Breast epithelium (tissue), 4 donors: ENCODE results near the gene GPM6B. TPM values are rescaled to one million over a fixed set of nuclear protein-coding genes. Genes with fewer than 3 reads are reported as not detected.
"Not testable (repeated sequence)": the region's sequence is repeated elsewhere in the genome, so short reads cannot be mapped to it uniquely, and the experiment has no call there.

Experiments used
- DNase-seq, 2 donors: peaks; one replicate each; pipeline ENCODE4 v3.0.0-alpha.2; 2019; ENCODE audit warnings: low spot score in 2 of 2
- H3K27ac ChIP-seq, 2 donors: fragments of 200-600 bp; sonication (generic) in 1 of 2; one replicate each; pipeline ENCODE4 v1.5.1; 2016 to 2019; ENCODE audit warnings: mild to moderate bottlenecking in 1 of 2
- H3K27me3 ChIP-seq, 2 donors: fragments of 200-600 bp; sonication (generic) in 1 of 2; one replicate each; pipeline versions ENCODE4 v1.5.1 to v1.6.0; 2017 to 2019; ENCODE audit warnings: control low read depth in 1 of 2, mild to moderate bottlenecking in 1 of 2
- H3K36me3 ChIP-seq: fragments of 200-600 bp; one replicate; pipeline ENCODE4 v1.5.1; 2019
- H3K4me1 ChIP-seq, 2 donors: fragments of 200-600 bp; sonication (generic); one replicate each; pipeline ENCODE4 v1.5.1; 2016 to 2019; ENCODE audit warnings: control low read depth in 1 of 2
- H3K4me3 ChIP-seq, 3 donors: fragments of 200-600 bp; sonication (generic); 1 replicate in 2 of 3; 2 replicates in 1 of 3; pipeline ENCODE4 v1.5.1; 2016 to 2019; ENCODE audit warnings: mild to moderate bottlenecking in 3 of 3, moderate library complexity in 2 of 3
- H3K9me3 ChIP-seq, 2 donors: fragments of 200-600 bp; sonication (generic) in 1 of 2; one replicate each; pipeline ENCODE4 v1.5.1; 2016 to 2019; ENCODE audit warnings: control low read depth in 1 of 2
- CTCF ChIP-seq, 3 donors: fragments of 450-650 bp; IDR thresholded peaks; one replicate each; pipeline ENCODE4 v1.5.1; 2016 to 2017; ENCODE audit warnings: antibody characterized with exemption in 3 of 3, mild to moderate bottlenecking in 3 of 3, moderate library complexity in 3 of 3
- POLR2A ChIP-seq: fragments of 450-650 bp; IDR thresholded peaks from one replicate; pipeline ENCODE4 v1.6.1; 2016; ENCODE audit warnings: antibody characterized with exemption, mild to moderate bottlenecking, moderate library complexity
- POLR2AphosphoS5 ChIP-seq, 3 donors: sonication (generic); formaldehyde crosslinking; IDR thresholded peaks; one replicate each; pipeline ENCODE4 v1.6.1; 2017; ENCODE audit warnings: antibody characterized with exemption in 3 of 3
- intact Hi-C: fragments of 100-400 bp; cut with DNase I; formaldehyde crosslinking; loops from one replicate; pipeline ENCODE4 v1.15.1; 2023; ENCODE audit warnings: low total_unique reads
- total RNA-seq, 3 donors: library from RNA; depleted of rRNA; stranded (reverse); fragments of >200 nt; gene quantifications; one replicate each; pipeline ENCODE4 v1.1.0, GENCODE V29; 2016

GPM6B gene
- total RNA-seq, 3 donors from 2014 or later: 3.4 to 81.7 (median 35.7) TPM

DNA sequence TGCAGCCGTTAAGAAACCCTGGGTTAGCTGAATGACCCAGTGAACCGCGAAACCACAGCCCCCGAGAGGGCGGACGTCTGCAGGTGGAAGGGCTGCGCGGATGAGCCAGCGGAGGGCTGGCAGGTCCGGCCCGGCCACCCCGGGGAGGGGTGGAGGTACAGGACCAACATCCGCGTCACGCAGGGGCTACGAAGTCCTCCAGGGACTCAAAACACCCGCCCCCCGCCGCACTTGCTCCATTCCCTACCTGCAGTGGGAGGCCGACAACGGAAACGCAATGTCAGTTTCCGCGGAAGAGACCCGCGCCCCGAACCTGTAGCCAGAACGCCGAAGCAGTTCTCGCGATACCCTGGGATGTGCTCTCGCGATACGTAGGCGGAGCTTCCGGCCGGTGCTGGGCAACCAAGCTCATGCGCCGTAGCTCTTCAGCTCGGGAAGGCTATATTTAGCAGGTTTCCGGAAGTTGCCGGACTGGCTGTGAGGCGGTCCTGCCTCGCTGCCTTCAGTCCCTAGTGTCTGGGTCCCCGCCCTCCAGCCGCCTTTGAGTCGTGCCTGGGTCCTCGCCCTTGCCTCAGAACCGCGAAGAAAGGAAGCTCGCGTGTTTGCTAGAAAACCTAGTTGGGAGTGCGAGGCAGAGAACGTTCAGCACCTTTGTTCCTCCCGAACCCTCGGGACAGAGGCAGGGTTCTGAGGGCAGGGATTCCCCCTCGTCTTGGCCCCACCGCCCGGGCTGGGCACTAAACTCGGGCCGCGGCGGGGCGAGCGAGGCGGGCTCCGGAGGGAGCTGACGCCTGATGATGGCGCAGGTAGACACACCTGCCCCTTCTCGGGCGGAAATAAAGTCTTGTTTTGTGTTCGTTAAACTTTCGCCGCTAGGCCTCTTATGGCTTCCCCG lies 82.4 kb downstream of the GPM6B start, which contains the start of the genes OFD1 and TRAPPC2:
Gene OFD1 (plus strand): TSS at position 471 of the 895 bp plus-strand sequence. CDS start 324 bp downstream, at position 795.
Gene TRAPPC2 (minus strand): TSS at position 343 of the 895 bp plus-strand sequence. CDS start 14,657 bp downstream, outside the sequence.
- Histone ChIP-seq H3K4me3 (peak within 1 kb of the TSS; percentile 68 to 88 (median 77)), H3K4me1 (no peaks in the 10 kb centered on the region), H3K27me3 (no peaks in the 10 kb centered on the region), H3K36me3 (no peaks in the 10 kb centered on the region), H3K27ac (peak within 1 kb of the TSS; percentile 92 to 96), H3K9me3 (no peaks in the 10 kb centered on the region)
- DNase-seq: peak; percentile 83 to 94
- TF ChIP-seq POLR2AphosphoS5 (IDR thresholded peaks at IDR 0.05): peak; percentile 84 to 98 (median 90)
- TF ChIP-seq CTCF (IDR thresholded peaks at IDR 0.05): no peak
- TF ChIP-seq POLR2A: peak; percentile 95
- intact Hi-C loops: no loop called here

DNA sequence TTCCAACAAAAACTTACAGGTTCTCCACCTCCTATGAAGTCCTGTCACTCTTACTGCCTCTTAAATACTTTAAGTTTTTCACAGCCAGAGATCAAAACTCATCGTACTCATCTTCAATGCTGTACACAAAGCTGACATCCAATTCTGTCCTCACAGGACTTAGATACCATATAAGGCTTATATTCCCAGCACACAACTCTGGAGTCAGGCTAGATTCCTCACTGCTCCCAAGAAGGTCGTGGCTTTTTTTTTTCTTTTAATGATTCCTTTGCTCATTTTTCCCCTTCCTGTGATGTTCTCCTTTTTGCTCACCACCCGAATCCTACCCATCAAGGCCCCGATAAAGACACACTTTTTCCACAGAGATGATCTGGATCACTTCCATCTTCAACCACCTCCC lies 83.4 kb downstream of the GPM6B start:
- no peak for DNase-seq
- Histone ChIP-seq H3K9me3 (no peaks in the 10 kb centered on the region), H3K4me1 (no peaks in the 10 kb centered on the region), H3K27ac (peak overlapping the region; percentile 92 to 96), H3K27me3 (no peaks in the 10 kb centered on the region), H3K36me3 (no peaks in the 10 kb centered on the region), H3K4me3 (peak overlapping the region; percentile 68 to 88 (median 77))
- TF ChIP-seq POLR2A: no peak
- TF ChIP-seq CTCF (IDR thresholded peaks at IDR 0.05): no peak
- TF ChIP-seq POLR2AphosphoS5 (IDR thresholded peaks at IDR 0.05): no peak
- intact Hi-C loops: no loop called here

GRCh38 chrX:13732246-13733067 lies 84.4 kb downstream of the GPM6B start:
- no peaks in the 10 kb centered on the region for H3K27me3 ChIP-seq
- peak overlapping the region; percentile 31 to 92 for H3K27ac ChIP-seq
- H3K36me3 ChIP-seq: no peaks in the 10 kb centered on the region
- TF ChIP-seq CTCF (IDR thresholded peaks at IDR 0.05) (no peak), POLR2AphosphoS5 (IDR thresholded peaks at IDR 0.05) (no peak), POLR2A (no peak)
- no peak overlapping the region for H3K4me3 ChIP-seq
- H3K9me3 ChIP-seq: no peaks in the 10 kb centered on the region
- H3K4me1 ChIP-seq: no peaks in the 10 kb centered on the region
- no peak for DNase-seq
- intact Hi-C loops: loop anchor here (1.0 kb wide), 1 partner anchor 31 kb away; no protein-coding TSS in a partner anchor

- H3K27me3 ChIP-seq, H3K36me3 ChIP-seq, H3K27ac ChIP-seq, H3K9me3 ChIP-seq, H3K4me1 ChIP-seq, intact Hi-C loops, DNase-seq, H3K4me3 ChIP-seq: not testable (repeated sequence)
Observed at GRCh38 chrX:13730523-13730922, 86.4 kb downstream of the GPM6B start.

DNA sequence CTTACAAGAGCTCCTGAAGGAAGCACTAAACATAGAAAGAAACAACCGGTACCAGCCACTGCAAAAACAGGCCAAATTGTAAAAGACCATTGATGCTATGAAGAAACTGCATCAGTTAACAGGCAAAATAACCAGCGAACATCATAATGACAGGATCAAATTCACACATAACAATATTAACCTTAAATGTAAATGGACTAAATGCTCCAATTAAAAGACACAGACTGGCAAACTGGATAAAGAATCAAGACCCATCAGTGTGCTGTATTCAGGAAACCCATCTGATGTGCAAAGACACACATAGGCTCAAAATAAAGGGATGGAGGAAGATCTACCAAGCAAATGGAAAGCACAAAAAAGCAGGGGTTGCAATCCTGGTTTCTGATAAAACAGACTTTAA lies 90.3 kb downstream of the GPM6B start:
- H3K27me3 ChIP-seq, H3K4me1 ChIP-seq, H3K36me3 ChIP-seq, DNase-seq, H3K9me3 ChIP-seq, H3K27ac ChIP-seq, H3K4me3 ChIP-seq, intact Hi-C loops: not testable (repeated sequence)

DNA sequence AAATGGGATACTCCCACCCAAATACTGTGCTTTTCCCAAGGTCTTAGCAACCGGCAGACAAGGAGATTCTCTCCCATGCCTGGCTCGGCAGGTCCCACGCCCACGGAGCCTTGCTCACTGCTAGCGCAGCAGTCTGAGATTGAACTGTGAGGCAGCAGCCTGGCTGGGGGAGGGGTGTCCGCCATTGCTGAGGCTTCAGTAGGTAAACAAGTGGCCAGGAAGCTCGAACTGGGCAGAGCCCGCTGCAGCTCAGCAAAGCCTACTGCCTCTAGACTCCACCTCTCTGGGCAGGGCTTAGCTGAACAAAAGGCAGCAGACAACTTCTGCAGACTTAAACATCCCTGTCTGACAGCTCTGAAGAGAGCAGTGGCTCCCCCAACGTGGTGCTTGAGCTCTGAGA lies 92.0 kb downstream of the GPM6B start:
- H3K4me3 ChIP-seq, DNase-seq, H3K9me3 ChIP-seq, H3K36me3 ChIP-seq, intact Hi-C loops, H3K27me3 ChIP-seq, H3K4me1 ChIP-seq: not testable (repeated sequence)
- H3K27ac ChIP-seq: peak overlapping the region in 1 of 2 donors; percentile 32
